Left ventricle myocardium superior (tissue), 1 donor: ENCODE measurements around the gene WSB1. TPM values are rescaled to one million over a fixed set of nuclear protein-coding genes. Genes with fewer than 3 reads are reported as not detected.

Source experiments
- ATAC-seq: fragments of 200-7000 bp; cut with Tn5 transposase; one replicate; pipeline ENCODE4 v1.9.1; 2020; ENCODE audit warnings: mild to moderate bottlenecking, moderate library complexity
- DNase-seq: peaks from one replicate; pipeline ENCODE4 v3.0.0-alpha.2; 2020
- intact Hi-C: fragments of 100-400 bp; cut with micrococcal nuclease; formaldehyde crosslinking; loops from one replicate; pipeline ENCODE4 v1.11.0; 2022
- total RNA-seq: library from RNA; stranded (reverse); fragmentation: NEBNext Ultra II Directional; extraction: Animal tissue kit (Norgen Biotek cat#: 25700); gene quantifications from one replicate; pipeline ENCODE4 v1.2.1, GENCODE V29; 2021
- donor health status: DM: no; HTN: yes; CAD: no; lungs with severe emphysema.

Gene WSB1
- total RNA-seq, 1 donor from 2014 or later, result 47.9 TPM

GRCh38 chr17:27349540-27350021 lies 55.7 kb downstream of the WSB1 start:
- ATAC-seq (no peak), DNase-seq (no peak)
- intact Hi-C loops, result loop anchor here (10.0 kb wide), 2 partner anchors 85 to 115 kb away; no protein-coding TSS in a partner anchor

- DNase-seq, result no peak
- ATAC-seq, result no peak
- intact Hi-C loops, result loop anchor here (10.0 kb wide), 2 partner anchors 83 to 117 kb away; no protein-coding TSS in a partner anchor
Observed at GRCh38 chr17:27351759-27352158, 57.8 kb downstream of the WSB1 start.

- intact Hi-C loops, result loop anchor here (10.0 kb wide), 2 partner anchors 82 to 118 kb away; no protein-coding TSS in a partner anchor
- ATAC-seq (no peak), DNase-seq (no peak)
Observed at GRCh38 chr17:27352448-27353032, 58.6 kb downstream of the WSB1 start.

- intact Hi-C loops, result loop anchor here (10.0 kb wide), 2 partner anchors 82 to 118 kb away; no protein-coding TSS in a partner anchor
- ATAC-seq (no peak), DNase-seq (no peak)
Observed at GRCh38 chr17:27353033-27353460, 59.1 kb downstream of the WSB1 start.

- ATAC-seq (peak; percentile 93), DNase-seq (peak; percentile 94)
- intact Hi-C loops, result loop anchor here (10.0 kb wide), 2 partner anchors 81 to 119 kb away; no protein-coding TSS in a partner anchor
Observed at GRCh38 chr17:27353461-27354050, 59.6 kb downstream of the WSB1 start.

- no peak for ATAC-seq
- DNase-seq, result no peak
Observed at GRCh38 chr17:27354051-27354490, 60.2 kb downstream of the WSB1 start.

GRCh38 chr17:27354491-27355081 lies 60.7 kb downstream of the WSB1 start:
- intact Hi-C loops, result loop anchor here (5.0 to 10.0 kb wide), 3 partner anchors 80 to 248 kb away; no protein-coding TSS in a partner anchor
- no peak for DNase-seq
- no peak for ATAC-seq

More at GRCh38 chr17:27354051-27354490, 60.2 kb downstream of the WSB1 start:
- intact Hi-C loops, result loop anchor here (10.0 kb wide), 2 partner anchors 81 to 119 kb away; no protein-coding TSS in a partner anchor

- DNase-seq (no peak), ATAC-seq (no peak)
- intact Hi-C loops, result loop anchor here (5.0 to 10.0 kb wide), 3 partner anchors 79 to 247 kb away; no protein-coding TSS in a partner anchor
Observed at GRCh38 chr17:27355419-27355818, 61.5 kb downstream of the WSB1 start.

GRCh38 chr17:27356091-27356705 lies 62.3 kb downstream of the WSB1 start:
- intact Hi-C loops, result loop anchor here (5.0 to 10.0 kb wide), 3 partner anchors 79 to 246 kb away; no protein-coding TSS in a partner anchor
- DNase-seq (no peak), ATAC-seq (no peak)

GRCh38 chr17:27357236-27357635 lies 63.3 kb downstream of the WSB1 start:
- intact Hi-C loops, result loop anchor here (5.0 to 10.0 kb wide), 3 partner anchors 78 to 245 kb away; no protein-coding TSS in a partner anchor
- ATAC-seq (no peak), DNase-seq (no peak)

- ATAC-seq (no peak), DNase-seq (no peak)
- intact Hi-C loops, result no loop called here
Observed at GRCh38 chr17:27360507-27360906, 66.6 kb downstream of the WSB1 start.

- no peak for DNase-seq
- intact Hi-C loops, result no loop called here
- no peak for ATAC-seq
Observed at GRCh38 chr17:27361695-27362094, 67.8 kb downstream of the WSB1 start.

- no peak for DNase-seq
- ATAC-seq, result no peak
- intact Hi-C loops, result no loop called here
Observed at GRCh38 chr17:27362503-27362902, 68.6 kb downstream of the WSB1 start.

- DNase-seq (no peak), ATAC-seq (no peak)
- intact Hi-C loops, result no loop called here
Observed at GRCh38 chr17:27362909-27363308, 69.0 kb downstream of the WSB1 start.

GRCh38 chr17:27363326-27363725 lies 69.4 kb downstream of the WSB1 start:
- ATAC-seq (no peak), DNase-seq (no peak)
- intact Hi-C loops, result no loop called here
